ENCODE data around the gene SRGAP3. TPM values are rescaled to one million over a fixed set of nuclear protein-coding genes. Genes with fewer than 3 reads are reported as not detected.

Gene SRGAP3
- total RNA-seq, 1 donor, result 2.5 TPM

- Histone ChIP-seq H3K4me2 (ENCODE audit: insufficient read depth, low read length) (no peak overlapping the region), H3K4me1 (ENCODE audit: insufficient read depth, low read length) (peaks cover 12% of the 10 kb centered on the region), H3K79me2 (ENCODE audit: insufficient read depth, low read length) (no peaks in the 10 kb centered on the region), H3K4me3 (ENCODE audit: insufficient read depth, low read length) (no peak overlapping the region), H3K9me3 (ENCODE audit: low read depth, low read length) (no peaks in the 10 kb centered on the region), H3K27ac (ENCODE audit: low read depth, low read length) (no peak overlapping the region), H3K27me3 (ENCODE audit: insufficient read depth, low read length) (no peaks in the 10 kb centered on the region), H2AFZ (ENCODE audit: low read length) (no peak overlapping the region), H4K20me1 (ENCODE audit: insufficient read depth, low read length) (no peaks in the 10 kb centered on the region), H3K36me3 (ENCODE audit: insufficient read depth, low read length) (no peaks in the 10 kb centered on the region)
- no peak for TF ChIP-seq CTCF (IDR thresholded peaks at IDR 0.05; ENCODE audit: extremely low read depth, low read depth, low read length)
- DNase-seq (ENCODE audit: insufficient read length, low spot score, missing footprints), result no peak
These were observed 27.4 kb upstream of the SRGAP3 start for GRCh38 chr3:9276761-9277370.

- no peaks in the 10 kb centered on the region for H3K4me1 ChIP-seq (ENCODE audit: insufficient read depth, low read length)
- no peak for DNase-seq (ENCODE audit: insufficient read length, low spot score, missing footprints)
- no peak for TF ChIP-seq CTCF (IDR thresholded peaks at IDR 0.05; ENCODE audit: extremely low read depth, low read depth, low read length)
These were observed 22.5 kb upstream of the SRGAP3 start for GRCh38 chr3:9271903-9272302.

GRCh38 chr3:9270704-9271103 lies 21.3 kb upstream of the SRGAP3 start:
- Histone ChIP-seq H3K27ac (ENCODE audit: low read depth, low read length) (no peak overlapping the region), H3K4me2 (ENCODE audit: insufficient read depth, low read length) (no peak overlapping the region), H3K27me3 (ENCODE audit: insufficient read depth, low read length) (no peaks in the 10 kb centered on the region), H3K79me2 (ENCODE audit: insufficient read depth, low read length) (no peaks in the 10 kb centered on the region), H3K9me3 (ENCODE audit: low read depth, low read length) (no peaks in the 10 kb centered on the region), H4K20me1 (ENCODE audit: insufficient read depth, low read length) (no peaks in the 10 kb centered on the region), H3K4me3 (ENCODE audit: insufficient read depth, low read length) (no peak overlapping the region), H3K36me3 (ENCODE audit: insufficient read depth, low read length) (no peaks in the 10 kb centered on the region), H2AFZ (ENCODE audit: low read length) (no peak overlapping the region), H3K4me1 (ENCODE audit: insufficient read depth, low read length) (no peaks in the 10 kb centered on the region)
- no peak for DNase-seq (ENCODE audit: insufficient read length, low spot score, missing footprints)
- TF ChIP-seq CTCF (IDR thresholded peaks at IDR 0.05; ENCODE audit: extremely low read depth, low read depth, low read length), result no peak

More at GRCh38 chr3:9271903-9272302, 22.5 kb upstream of the SRGAP3 start:
- H3K36me3 ChIP-seq (ENCODE audit: insufficient read depth, low read length), result no peaks in the 10 kb centered on the region
- no peaks in the 10 kb centered on the region for H3K79me2 ChIP-seq (ENCODE audit: insufficient read depth, low read length)
- no peaks in the 10 kb centered on the region for H3K27me3 ChIP-seq (ENCODE audit: insufficient read depth, low read length)
- H2AFZ ChIP-seq (ENCODE audit: low read length), result no peak overlapping the region
- H3K4me3 ChIP-seq (ENCODE audit: insufficient read depth, low read length), result no peak overlapping the region
- no peak overlapping the region for H3K27ac ChIP-seq (ENCODE audit: low read depth, low read length)
- H4K20me1 ChIP-seq (ENCODE audit: insufficient read depth, low read length), result no peaks in the 10 kb centered on the region
- no peak overlapping the region for H3K4me2 ChIP-seq (ENCODE audit: insufficient read depth, low read length)
- H3K9me3 ChIP-seq (ENCODE audit: low read depth, low read length), result no peaks in the 10 kb centered on the region

- Histone ChIP-seq H4K20me1 (ENCODE audit: insufficient read depth, low read length) (no peaks in the 10 kb centered on the region), H3K4me3 (ENCODE audit: insufficient read depth, low read length) (no peak overlapping the region), H3K4me2 (ENCODE audit: insufficient read depth, low read length) (no peak overlapping the region), H2AFZ (ENCODE audit: low read length) (no peak overlapping the region), H3K27me3 (ENCODE audit: insufficient read depth, low read length) (no peaks in the 10 kb centered on the region), H3K36me3 (ENCODE audit: insufficient read depth, low read length) (no peaks in the 10 kb centered on the region), H3K4me1 (ENCODE audit: insufficient read depth, low read length) (no peaks in the 10 kb centered on the region), H3K79me2 (ENCODE audit: insufficient read depth, low read length) (no peaks in the 10 kb centered on the region), H3K27ac (ENCODE audit: low read depth, low read length) (no peak overlapping the region), H3K9me3 (ENCODE audit: low read depth, low read length) (no peaks in the 10 kb centered on the region)
- no peak for TF ChIP-seq CTCF (IDR thresholded peaks at IDR 0.05; ENCODE audit: extremely low read depth, low read depth, low read length)
- no peak for DNase-seq (ENCODE audit: insufficient read length, low spot score, missing footprints)
These were observed 17.3 kb upstream of the SRGAP3 start for GRCh38 chr3:9266716-9267115.
